Astrocyte of the spinal cord (primary cell): ENCODE measurements around the gene C1QL1.

Source experiments
- DNase-seq: peaks from one replicate; pipeline ENCODE4 v3.0.0; 2011; ENCODE audit warnings: low read depth, low spot score
- H3K4me3 ChIP-seq: 2 replicates; pipeline ENCODE4 v1.5.1; 2011; ENCODE audit warnings: low read depth, mild to moderate bottlenecking, low read length, moderate library complexity
- CTCF ChIP-seq: IDR thresholded peaks from 2 replicates; pipeline ENCODE4 v1.5.1; 2012; ENCODE audit warnings: low read depth, mild to moderate bottlenecking, low read length, inconsistent platforms
- in situ Hi-C: cut with HindIII; loops from 2 replicates; pipeline ENCODE4 v1.10.0; 2017; ENCODE audit warnings: low sequenced_read_pairs

C1QL1 gene

GRCh38 chr17:44981221-44981968, 13.3 kb upstream of the C1QL1 start:
- in situ Hi-C loops, result no loop called here
- DNase-seq, result peak; percentile 64
- no peak for TF ChIP-seq CTCF
- H3K4me3 ChIP-seq, result peak overlapping the region; percentile 3

GRCh38 chr17:44979426-44979995, 11.4 kb upstream of the C1QL1 start:
- no peak overlapping the region for H3K4me3 ChIP-seq
- in situ Hi-C loops, result no loop called here
- no peak for TF ChIP-seq CTCF
- DNase-seq, result no peak

GRCh38 chr17:44978807-44979206, 10.7 kb upstream of the C1QL1 start:
- TF ChIP-seq CTCF, result no peak
- in situ Hi-C loops, result no loop called here
- H3K4me3 ChIP-seq, result no peak overlapping the region
- DNase-seq, result no peak

- TF ChIP-seq CTCF, result no peak
- in situ Hi-C loops, result no loop called here
- H3K4me3 ChIP-seq, result no peak overlapping the region
- DNase-seq, result no peak
Measured at GRCh38 chr17:44977814-44978550, 9.9 kb upstream of the C1QL1 start.

- no peak for DNase-seq
- H3K4me3 ChIP-seq, result no peak overlapping the region
- TF ChIP-seq CTCF, result no peak
- in situ Hi-C loops, result no loop called here
Measured at GRCh38 chr17:44977065-44977464, 9.0 kb upstream of the C1QL1 start.

GRCh38 chr17:44976206-44976605, 8.1 kb upstream of the C1QL1 start:
- no peak overlapping the region for H3K4me3 ChIP-seq
- TF ChIP-seq CTCF, result no peak
- DNase-seq, result no peak
- in situ Hi-C loops, result no loop called here
